Measurements from ENCODE around the gene RGS12.

Gene RGS12

GRCh38 chr4:3255611-3256186, 37.1 kb upstream of the RGS12 start:
- DNase-seq (ENCODE audit: low read depth): no peak

- DNase-seq (ENCODE audit: low read depth): no peak
Measured at GRCh38 chr4:3256230-3257102, 36.4 kb upstream of the RGS12 start.

GRCh38 chr4:3257103-3257555, 35.7 kb upstream of the RGS12 start:
- DNase-seq (ENCODE audit: low read depth): no peak

- no peak for DNase-seq (ENCODE audit: low read depth)
Measured at GRCh38 chr4:3257556-3258482, 35.0 kb upstream of the RGS12 start.

- DNase-seq (ENCODE audit: low read depth): no peak
Measured at GRCh38 chr4:3261411-3262207, 31.2 kb upstream of the RGS12 start.

- DNase-seq (ENCODE audit: low read depth): no peak
Measured at GRCh38 chr4:3262208-3263052, 30.4 kb upstream of the RGS12 start.

- DNase-seq (ENCODE audit: low read depth): no peak
Measured at GRCh38 chr4:3263053-3263875, 29.6 kb upstream of the RGS12 start.

- no peak for DNase-seq (ENCODE audit: low read depth)
Measured at GRCh38 chr4:3263876-3264193, 29.0 kb upstream of the RGS12 start.

- no peak for DNase-seq (ENCODE audit: low read depth)
Measured at GRCh38 chr4:3266076-3266475, 26.7 kb upstream of the RGS12 start.

- DNase-seq (ENCODE audit: low read depth): no peak
Measured at GRCh38 chr4:3267576-3268394, 25.0 kb upstream of the RGS12 start.

- no peak for DNase-seq (ENCODE audit: low read depth)
Measured at GRCh38 chr4:3268395-3269104, 24.3 kb upstream of the RGS12 start.

GRCh38 chr4:3269105-3269927, 23.5 kb upstream of the RGS12 start:
- no peak for DNase-seq (ENCODE audit: low read depth)

GRCh38 chr4:3269991-3270611, 22.7 kb upstream of the RGS12 start:
- DNase-seq (ENCODE audit: low read depth): no peak

GRCh38 chr4:3271131-3271530, 21.7 kb upstream of the RGS12 start:
- DNase-seq (ENCODE audit: low read depth): no peak

- DNase-seq (ENCODE audit: low read depth): no peak
Measured at GRCh38 chr4:3276986-3277385, 15.8 kb upstream of the RGS12 start.

GRCh38 chr4:3280466-3280865, 12.4 kb upstream of the RGS12 start:
- DNase-seq (ENCODE audit: low read depth): no peak

- no peak for DNase-seq (ENCODE audit: low read depth)
Measured at GRCh38 chr4:3283483-3283882, 9.3 kb upstream of the RGS12 start.

Data from stimulated activated CD8-positive, alpha-beta memory T cell treated with anti-CD3 and anti-CD28 coated beads, Interleukin-12 subunit alpha, Interleukin-12 subunit beta, amount 100 ng/mL, for 4 hours (primary cell).